HG02840 (cell line): ENCODE results near the gene PIWIL1.

ENCODE experiments used
- ATAC-seq: cut with Tn5 transposase; IDR thresholded peaks from one replicate; pipeline ENCODE4 v1.9.1; 2021; ENCODE audit warnings: mild to moderate bottlenecking, moderate library complexity, moderate number of reproducible peaks; ENCODE audit not compliant: unreplicated experiment, low FRiP score

The PIWIL1 gene

DNA sequence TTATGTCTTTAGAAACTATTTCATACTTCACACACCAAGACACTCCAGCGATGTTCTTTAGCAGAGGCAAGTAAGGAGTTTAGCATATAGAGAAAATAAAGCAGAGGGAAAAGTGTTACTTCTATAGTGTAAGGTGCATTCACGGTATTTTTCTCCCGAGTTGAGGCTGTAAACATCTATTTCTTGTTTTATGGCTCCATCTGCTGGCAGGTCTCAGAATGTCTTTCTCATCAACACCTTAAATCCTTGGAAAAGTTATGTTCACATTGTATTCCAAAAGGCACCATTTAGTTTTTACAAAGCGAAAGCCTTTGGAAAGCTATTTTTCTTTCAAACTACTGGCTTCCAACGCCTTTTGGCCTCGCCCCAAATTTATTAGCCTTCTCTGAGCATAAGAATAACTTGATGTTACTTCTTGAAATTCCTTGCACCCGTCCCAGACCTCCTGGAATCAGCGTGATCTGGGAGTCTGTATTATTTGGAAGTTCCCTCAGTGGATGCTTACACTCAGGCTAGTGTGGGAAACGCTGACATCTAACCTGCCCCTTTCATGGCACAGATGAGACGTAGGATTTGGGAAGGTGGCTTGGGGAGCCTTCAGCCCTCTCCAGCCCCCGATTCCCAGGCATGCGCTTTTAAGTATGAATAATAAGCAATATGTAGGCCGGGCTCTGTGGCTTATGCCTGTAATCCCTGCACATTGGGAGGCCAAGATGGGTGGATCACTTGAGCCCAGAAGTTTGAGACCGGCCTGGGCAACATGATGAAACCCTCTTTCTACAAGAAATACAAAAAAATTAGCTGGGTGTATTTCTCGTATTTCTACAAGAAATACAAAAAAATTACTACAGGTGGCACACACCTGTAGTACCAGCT, 1.9 kb upstream of the PIWIL1 start:
- ATAC-seq = no peak

DNA sequence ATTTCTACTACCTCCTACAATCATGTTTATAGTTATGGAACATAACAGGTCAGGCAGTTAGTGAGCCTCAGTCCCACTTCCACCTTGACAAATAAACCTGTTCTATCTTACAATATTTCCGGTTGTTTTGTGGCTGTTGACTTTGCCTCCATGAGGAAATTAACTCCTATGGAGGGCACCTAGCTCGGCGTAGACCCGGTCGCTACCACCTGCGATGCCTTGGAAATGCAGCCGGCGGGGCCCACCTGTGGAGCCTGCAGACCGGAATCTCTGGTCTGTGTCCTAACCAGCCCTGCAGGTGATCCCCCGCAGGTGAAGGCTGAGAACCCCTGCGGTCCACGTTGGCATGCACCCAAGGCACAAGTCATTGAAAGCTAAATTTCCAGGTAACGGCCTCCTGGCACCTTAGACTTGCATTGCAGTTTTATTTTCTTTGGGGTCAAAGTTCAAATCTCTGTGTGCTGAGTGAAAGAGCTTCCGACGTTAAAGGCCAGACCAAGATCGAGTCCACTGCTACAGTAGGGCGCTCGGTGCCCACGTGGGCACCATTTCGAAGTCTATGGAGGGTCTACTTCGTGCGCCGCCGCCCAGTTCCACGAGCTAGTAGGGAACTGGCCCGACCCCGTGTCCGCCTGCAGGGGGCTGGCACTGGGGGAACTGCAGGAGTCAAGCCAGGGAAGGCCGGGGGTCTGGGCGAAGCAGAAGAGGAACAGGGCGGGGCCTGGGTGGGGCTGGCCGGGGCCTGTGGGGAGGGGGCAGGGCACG, 782 bp upstream of the PIWIL1 start:
- no peak for ATAC-seq

DNA sequence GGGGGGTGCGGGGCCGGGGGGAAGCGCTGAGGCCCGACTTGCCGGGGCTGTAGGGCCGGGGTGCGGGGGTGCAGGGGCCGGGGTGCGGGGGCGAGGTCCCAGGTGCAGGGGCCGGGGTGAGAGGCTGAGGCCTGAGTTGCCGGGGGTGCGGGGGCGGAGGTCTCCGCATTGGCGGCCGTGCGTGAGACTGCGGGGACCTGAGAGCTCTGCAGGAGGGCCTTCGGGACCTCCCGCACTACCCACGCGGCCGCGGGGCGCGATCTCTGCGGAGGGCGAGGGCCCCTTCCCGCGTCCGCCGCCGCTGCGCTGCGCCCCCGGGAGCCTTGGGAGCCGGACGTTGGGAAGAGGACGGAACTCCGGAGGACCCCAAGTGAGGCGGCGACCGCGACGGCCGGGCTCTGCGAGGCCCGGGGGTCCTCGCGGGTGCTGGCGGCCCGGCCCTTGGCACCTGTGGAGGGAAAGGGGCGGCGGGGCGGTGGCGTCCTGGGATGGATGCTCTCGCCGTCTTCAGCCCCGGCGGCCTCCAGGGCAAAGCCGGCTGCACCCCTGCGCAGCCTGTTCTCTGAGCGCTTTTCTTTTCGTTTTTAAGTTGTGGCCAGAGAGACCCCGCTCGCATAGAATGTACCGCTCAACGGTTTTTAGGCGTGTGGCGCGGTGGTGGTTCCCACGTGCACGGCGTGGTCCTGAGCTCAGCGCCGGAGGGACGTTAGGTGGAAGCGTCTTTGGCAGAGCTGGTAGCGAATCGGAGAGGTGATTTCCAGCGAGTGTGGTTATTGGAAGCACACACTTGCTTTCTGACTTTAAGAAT, 1.3 kb downstream of the PIWIL1 start:
- no peak for ATAC-seq

DNA sequence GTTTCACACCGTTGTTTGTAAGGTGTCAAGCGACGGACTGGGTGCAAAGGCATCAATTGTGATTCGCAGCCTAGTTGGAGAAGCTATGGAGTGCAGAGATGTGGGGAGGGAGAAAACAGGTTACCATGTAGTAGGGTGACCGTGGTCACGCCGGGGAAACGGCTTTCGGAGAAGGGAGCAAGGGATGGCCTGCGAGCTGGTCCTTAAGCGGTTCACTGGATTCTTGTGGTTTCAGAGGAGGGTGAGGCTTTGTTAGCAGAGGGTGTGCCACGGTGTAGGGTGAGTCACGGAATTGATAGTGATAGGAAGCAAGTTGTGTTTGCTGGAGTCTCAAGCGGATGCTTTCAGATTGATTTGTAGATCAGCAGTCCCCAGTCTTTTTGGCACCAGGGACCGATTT, 2.3 kb downstream of the PIWIL1 start:
- no peak for ATAC-seq

DNA sequence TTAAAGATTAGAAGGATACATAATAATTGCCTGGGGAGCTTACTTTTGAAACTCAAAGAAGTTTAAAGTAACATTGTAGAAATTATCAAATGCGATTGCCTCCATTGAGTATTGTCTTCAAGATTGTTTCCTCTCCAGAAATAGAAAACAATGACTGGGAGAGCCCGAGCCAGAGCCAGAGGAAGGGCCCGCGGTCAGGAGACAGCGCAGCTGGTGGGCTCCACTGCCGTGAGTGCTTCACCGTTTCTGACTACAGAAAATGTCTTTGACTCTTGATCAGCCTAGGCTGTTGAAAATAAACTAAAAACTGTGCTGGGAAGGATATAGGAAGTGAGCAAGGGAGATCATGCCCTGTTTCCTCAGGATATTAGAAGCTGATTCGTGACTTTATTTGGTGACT, 4.8 kb downstream of the PIWIL1 start:
- no peak for ATAC-seq

DNA sequence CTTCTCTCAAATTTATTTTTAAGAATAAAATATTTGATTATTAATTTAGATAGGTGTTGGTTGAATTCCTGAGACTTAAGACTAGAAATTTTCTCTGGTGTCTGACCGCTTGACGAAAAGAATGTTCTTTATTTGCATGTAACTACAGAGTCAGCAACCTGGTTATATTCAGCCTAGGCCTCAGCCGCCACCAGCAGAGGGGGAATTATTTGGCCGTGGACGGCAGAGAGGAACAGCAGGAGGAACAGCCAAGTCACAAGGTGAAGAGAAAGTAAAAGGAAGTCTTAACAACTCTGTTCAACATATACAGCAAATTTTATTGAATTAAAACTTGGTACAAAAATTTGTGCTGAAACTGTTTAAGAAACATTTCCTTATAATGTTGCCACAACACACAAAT, 5.2 kb downstream of the PIWIL1 start:
- no peak for ATAC-seq

DNA sequence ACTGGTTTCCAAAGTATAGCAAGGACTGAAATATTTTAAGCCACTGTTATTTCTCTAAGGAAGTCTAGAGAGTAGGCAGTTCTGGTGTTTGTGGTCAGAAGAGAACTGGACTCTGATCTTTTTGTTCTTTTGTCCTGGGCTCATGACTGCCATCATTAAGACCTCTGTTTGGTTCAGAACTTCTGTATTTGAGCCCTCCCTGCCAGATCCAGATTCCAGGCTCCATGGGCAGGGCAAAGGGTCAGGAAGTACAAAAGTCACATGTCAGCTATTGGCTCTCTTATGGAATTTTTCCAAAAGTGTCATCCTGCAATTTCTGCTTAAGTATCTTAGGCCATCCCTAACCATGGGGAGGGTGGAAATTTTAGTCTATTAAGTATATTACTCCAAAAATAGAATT, 6.8 kb downstream of the PIWIL1 start:
- no peak for ATAC-seq

DNA sequence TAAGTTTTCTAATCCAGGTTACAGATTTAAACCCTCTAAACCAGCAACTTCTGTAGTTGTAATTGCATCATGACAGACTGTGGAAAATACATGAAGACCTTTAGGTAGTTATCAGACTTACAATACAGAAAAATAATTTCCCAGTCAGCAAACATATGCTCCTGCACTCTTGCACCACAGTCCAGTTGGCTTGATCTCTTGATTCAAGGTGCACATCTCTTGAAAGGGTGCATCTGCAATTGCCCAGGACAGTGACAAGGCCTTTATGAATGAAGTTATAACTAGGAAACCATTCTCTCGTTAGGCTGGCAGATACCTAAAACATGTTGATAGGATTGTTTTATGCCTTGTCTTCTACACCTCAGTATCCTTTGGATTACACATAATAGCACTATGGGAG, 7.6 kb downstream of the PIWIL1 start:
- no peak for ATAC-seq

DNA sequence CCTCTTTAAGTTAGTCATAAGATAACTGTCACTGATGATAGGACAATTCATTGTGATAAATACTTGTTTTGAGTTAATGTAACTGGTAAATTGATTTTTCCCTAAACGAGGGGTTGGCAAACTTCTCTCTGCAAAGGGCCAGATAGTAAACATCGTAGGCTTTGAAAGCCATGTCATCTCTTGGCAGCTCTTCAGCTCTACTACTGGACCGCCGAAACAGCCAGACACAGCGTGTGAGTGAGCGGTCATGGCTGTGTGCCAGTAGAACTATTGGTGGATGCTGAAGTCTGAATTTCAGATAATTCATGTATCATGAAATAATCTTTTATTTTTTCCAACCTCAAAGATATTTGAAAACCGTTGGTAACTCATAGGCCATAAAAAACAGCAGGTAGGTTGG, 9.9 kb downstream of the PIWIL1 start:
- no peak for ATAC-seq

DNA sequence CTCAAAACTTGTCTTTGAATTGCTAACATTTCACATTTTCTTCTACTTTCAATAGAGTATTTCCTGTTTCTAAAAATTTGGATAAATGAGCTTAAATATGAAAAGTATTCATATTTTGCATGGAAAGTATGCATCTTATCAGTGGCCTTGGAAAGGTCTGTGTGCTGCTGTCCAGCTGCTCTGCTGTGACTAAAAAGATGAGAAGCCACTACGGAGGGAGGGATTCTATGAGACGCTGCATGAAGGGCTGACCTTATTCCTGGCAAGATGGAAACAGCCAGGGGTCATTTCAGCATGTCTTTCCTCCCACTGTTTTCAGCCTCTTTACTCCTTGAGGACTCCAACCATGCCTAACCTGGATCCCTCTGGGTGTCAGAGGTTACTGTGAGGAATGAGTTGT, 13.0 kb downstream of the PIWIL1 start:
- ATAC-seq = no peak

DNA sequence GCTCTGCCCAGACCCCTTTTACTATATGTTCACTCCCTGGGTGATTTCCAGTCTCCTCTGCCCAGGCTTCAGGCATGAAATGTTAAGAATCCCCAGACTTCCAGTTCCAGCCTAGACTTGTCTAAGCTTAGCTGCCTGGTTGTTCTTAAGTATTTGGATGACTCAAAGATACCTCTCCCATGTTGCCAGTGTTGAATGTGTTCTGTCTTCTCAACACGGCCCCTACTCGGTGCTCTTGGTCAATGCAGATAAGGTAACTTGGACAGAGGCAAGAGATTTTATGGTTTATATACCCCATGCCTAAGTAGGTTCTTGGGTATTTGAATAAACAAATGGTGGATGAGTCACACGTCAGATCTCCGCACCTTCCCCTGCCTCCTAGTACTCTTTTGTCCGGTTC, 13.6 kb downstream of the PIWIL1 start:
- no peak for ATAC-seq

DNA sequence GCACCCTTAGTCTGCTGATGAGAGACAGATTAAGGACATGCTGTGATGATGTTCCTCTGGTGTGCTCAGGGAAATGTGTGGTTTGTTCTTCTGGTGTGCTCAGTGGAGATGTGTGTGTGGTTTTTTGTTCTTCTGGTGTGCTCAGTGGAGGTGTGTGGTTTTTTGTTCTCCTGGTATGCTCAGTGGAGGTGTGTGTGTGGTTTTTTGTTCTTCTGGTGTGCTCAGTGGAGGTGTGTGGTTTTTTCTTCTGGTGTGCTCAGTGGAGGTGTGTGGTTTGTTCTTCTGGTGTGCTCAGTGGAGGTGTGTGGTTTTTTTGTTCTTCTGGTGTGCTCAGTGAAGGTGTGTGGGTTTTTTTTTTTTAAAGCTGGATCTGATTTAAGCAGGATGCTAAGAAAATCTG, 15.4 kb downstream of the PIWIL1 start:
- ATAC-seq = no peak

DNA sequence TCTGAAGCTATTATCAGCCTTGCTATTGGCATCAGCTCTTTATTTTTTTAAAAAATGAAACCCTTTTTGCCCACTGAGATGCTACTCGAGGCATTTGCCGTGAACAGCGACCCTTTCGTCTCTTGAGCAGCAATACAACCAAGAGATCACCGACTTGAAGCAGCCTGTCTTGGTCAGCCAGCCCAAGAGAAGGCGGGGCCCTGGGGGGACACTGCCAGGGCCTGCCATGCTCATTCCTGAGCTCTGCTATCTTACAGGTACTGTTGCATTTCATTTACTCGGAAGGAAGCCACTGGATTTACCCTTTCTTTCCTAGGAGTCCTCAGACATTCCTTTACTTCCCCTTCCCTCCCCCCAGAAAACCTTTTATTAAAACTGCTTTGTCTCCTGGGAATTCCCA, 16.7 kb downstream of the PIWIL1 start:
- ATAC-seq = no peak

DNA sequence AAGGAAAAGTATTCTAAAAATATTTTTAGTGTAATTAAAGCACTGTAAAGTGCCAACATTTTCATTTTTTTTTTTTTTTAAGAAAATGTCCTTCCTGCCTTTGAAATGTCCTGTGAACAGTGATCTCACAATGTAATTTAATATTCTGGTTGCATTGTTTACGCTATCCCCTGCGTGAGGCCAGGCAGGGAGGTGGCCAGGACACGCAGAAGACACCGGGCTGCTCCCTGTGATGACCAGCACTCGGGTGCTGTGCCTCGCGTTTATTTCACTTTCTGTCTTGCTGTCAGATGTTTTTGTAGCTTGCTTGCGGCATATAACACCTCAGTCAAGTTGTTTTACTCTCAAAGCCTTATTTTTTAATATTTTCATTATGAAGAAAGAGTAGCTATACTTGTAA, 18.5 kb downstream of the PIWIL1 start:
- no peak for ATAC-seq

DNA sequence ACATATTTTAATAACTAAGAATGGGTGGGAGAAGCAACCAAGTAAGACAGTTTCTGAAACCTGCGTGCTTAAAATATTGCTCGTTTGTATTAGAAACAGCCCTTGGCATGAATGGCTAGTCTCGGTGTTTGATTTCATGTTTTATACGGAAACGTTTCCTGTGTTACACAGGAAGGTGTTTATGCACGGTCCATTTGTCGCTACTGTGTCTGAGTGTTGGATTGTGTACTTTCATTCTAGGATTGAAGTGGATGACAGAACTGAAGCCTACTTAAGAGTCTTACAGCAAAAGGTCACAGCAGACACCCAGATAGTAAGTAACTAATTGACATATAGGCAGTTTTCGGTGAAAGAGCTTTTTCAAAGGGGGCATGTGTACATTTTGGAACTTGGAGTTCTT, 19.6 kb downstream of the PIWIL1 start:
- no peak for ATAC-seq

DNA sequence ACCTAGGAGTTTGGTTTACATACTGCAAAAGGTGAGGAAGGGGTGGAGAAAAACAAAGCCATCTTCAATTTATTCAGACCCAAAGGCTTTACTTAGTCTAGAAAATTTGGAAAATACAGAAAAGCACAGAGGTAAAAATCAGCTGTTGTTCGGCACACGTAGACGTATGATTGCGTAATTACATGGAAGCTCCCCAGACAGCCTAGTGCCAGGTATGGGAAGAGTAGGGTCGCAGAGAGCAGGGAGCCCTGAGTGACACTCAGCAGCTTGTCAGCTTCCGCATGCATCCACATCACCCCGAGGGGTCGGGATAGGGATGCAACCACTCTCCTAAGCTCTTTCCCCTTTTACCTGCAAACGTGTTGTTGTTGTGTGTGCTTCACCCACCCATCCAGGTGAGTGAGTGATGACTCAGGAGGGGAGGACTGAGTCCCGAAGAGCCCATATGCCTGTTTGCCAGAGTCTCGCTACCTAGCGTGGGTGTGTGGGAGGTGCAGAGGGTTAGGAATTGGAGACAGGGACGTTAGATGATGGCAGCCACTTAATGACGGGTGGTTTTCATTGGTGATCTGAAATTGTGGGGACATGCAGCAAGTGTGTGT, 20.1 kb downstream of the PIWIL1 start:
- no peak for ATAC-seq

DNA sequence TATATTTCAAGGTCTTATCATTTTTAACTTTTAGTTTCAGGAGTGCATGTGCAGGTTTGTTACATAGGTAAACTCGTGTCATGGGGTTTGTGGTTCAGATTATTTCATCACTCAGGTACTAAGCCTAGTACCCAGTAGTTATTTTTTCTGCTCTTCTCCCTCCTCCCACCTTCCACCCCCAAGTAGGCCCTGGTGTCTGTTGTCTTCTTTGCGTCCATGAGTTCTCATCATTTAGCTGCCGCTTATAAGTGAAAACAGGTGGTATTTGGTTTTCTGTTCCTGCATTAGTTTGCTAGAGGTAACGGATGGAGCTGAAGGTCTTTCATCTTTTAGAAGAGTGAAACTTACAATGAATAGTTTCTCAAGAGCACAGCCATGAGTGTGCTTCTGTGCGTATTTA, 24.4 kb downstream of the PIWIL1 start:
- ATAC-seq = no peak

DNA sequence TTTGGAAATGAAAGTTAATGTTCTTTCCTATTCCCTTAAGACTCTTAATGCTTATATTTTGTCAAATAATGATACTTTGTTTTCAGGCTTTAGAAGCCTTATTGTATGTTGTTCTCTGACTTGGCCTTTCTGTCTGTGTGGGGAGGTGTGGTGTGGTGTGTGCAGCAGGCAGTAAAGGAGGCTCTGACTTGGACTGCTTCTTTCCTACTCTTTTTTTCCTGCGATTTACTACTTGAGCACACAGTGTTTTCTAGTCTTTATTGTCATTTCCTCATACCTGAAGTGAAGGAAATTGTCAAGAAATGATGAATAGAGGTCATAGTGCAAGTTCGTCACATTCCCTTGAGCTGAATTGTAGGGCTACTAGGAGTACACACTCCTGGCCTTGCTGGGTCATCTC, 26.9 kb downstream of the PIWIL1 start:
- no peak for ATAC-seq

DNA sequence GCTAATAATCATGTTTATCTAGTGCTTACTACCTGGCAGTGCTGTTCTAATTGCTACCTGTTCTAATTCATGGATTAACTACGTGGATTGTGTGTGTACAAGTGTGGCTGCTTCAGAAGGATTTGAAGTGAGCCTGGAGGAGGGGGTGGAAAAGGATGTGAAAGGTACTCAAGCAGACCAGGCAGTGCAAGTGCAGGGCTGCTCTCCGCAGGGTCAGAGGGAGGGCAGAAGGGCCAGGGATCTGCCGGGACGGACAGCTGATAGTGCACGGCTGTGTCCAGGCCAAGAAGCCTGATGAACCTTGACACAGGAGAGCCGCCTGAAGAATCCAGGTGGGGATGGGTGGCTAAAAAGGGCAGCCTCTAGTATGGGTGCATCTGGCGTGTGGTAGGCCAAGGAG, 28.5 kb downstream of the PIWIL1 start:
- ATAC-seq = no peak

DNA sequence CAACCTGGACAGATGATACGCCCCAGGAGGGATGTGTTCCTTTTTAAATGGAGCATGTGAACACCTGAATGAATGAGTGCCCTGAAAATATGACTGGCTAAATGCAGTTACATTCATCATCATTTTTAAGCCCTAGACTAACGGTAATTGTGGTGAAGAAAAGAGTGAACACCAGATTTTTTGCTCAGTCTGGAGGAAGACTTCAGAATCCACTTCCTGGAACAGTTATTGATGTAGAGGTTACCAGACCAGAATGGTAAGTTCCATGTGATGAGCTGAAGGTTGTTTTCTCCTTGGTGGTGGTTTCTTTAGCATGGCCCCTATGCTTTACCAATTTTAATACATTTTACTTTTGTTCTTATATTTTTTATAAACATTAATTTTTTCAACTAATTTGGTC, 29.3 kb downstream of the PIWIL1 start:
- no peak for ATAC-seq

DNA sequence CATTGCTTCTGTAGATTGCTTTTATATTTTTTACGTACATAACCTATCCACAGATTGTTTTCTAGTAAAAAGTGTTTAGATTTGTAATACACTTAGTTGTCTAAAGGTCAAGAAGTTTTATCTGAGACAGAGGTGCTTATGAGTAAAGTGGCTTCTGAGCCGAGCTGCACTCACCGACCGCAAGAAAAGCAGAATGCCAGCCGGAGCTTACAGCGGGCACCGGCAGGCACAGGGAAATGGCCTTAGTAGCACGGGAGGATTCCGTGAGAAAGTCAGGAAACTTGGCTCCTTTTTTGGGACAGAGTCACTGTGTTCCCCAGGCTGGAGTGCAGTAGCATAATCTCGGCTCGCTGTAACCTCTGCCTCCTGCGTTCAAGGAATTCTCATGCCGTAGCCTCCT, 29.8 kb downstream of the PIWIL1 start:
- ATAC-seq = no peak
